DOHH2 (cell line): ENCODE measurements around the gene OR8D1.

Source experiments
- EZH2phosphoT487 ChIP-seq: fragments of 200-600 bp; sonication (generic); IDR thresholded peaks from 2 replicates; pipeline ENCODE4 v1.6.1; 2017; ENCODE audit warnings: borderline replicate concordance, mild to moderate bottlenecking, antibody characterized with exemption, low read length, moderate library complexity, mixed read lengths
- TF ChIP-seq, protein P1 (sequence below): fragments of 200-600 bp; sonication (generic); IDR thresholded peaks from one replicate; pipeline ENCODE4 v1.5.1; 2014; ENCODE audit warnings: antibody characterized with exemption, mild to moderate bottlenecking, low read depth, low read length; ENCODE audit not compliant: poor library complexity, severe bottlenecking

DNA sequence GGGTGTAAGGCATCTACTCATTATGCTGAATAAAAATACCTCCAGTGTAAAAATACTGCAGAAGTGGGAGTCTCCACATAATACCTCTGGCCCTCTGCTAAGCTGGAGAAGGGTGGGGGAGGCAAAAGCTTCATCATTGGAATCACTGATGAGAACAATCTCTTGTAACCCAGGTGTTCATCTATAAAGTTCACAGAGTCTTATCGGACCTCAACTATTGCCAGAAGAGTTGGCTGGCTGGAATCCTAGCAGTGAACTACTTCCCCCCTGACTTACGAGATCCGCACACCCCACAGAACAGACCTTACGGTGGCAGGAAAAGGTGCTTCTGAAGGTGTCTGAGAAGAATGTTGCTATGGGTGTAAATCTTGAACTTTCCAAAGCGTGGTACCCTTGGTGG, 2.5 kb downstream of the OR8D1 start:
- TF ChIP-seq, protein P1, sequence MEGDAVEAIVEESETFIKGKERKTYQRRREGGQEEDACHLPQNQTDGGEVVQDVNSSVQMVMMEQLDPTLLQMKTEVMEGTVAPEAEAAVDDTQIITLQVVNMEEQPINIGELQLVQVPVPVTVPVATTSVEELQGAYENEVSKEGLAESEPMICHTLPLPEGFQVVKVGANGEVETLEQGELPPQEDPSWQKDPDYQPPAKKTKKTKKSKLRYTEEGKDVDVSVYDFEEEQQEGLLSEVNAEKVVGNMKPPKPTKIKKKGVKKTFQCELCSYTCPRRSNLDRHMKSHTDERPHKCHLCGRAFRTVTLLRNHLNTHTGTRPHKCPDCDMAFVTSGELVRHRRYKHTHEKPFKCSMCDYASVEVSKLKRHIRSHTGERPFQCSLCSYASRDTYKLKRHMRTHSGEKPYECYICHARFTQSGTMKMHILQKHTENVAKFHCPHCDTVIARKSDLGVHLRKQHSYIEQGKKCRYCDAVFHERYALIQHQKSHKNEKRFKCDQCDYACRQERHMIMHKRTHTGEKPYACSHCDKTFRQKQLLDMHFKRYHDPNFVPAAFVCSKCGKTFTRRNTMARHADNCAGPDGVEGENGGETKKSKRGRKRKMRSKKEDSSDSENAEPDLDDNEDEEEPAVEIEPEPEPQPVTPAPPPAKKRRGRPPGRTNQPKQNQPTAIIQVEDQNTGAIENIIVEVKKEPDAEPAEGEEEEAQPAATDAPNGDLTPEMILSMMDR: no peak
- TF ChIP-seq EZH2phosphoT487: no peak
